ENCODE measurements around the gene SMARCAL1. TPM values are rescaled to one million over a fixed set of nuclear protein-coding genes. Genes with fewer than 3 reads are reported as not detected.

Gene SMARCAL1
- total and polyA plus RNA-seq, 9 of the 15 experiments (the other 6 are each of a cell fraction or from before 2014, with no cell fraction given) = 8.2 to 27.9 (median 12.4) TPM

DNA sequence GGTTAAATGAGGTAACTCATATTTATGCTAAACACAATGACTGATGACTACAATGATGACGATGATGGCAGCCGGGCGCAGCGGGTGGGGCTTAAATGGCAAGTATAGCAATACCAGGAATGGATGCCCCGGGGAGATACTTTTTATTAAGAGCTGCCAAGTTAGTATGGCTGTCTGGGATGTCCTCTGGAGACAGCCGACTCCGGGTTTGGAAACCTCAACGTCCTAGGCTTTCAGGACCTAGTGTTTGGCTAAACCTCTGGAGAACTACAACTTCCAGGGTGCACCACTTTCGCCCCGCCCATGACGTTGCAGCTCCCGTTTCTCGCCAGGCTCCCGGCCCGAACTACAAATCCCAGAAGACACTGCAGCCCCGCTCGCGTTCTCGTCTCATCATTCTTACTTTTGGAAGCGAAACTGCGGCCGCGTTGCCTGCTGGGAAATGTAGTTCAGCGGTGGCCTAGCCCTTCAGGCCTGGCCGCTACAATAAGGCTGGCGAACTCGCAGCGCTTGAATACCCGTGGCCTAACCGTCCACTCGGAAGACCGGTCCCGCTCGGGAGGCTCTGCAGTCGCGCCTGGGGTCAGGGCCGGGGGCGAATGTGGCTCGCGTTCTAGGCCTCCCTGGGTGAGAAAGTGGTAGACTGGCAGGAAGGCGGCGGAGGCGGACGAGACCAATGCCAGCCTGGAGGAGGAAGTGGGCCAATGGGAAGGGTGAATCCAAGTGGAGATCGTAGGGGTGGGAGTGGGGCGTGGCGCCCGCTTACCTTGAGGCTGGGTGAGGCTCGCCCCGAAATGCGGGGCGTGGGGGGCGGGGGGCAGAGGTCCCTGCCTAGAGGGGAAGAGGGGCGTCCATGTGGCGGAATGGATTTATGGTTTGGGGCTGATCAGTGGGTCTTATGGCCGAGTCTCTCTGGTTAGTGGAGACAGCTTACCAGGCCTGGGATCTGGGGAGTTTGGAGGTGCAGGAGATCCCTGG, at the start of gene SMARCAL1 (continued):
- peak in 2 of 3 experiments; percentile 40 for TF ChIP-seq YY1 (IDR thresholded peaks at IDR 0.05; ENCODE audit: borderline replicate concordance in 1 of 3, control insufficient read depth in 1 of 3, extremely low read depth in 1 of 3, insufficient read depth in 3 of 3, insufficient read length in 1 of 3, insufficient replicate concordance in 2 of 3, low read depth in 1 of 3, low read length in 2 of 3)
- TF ChIP-seq POLR2A (conservative IDR thresholded peaks at IDR 0.05) = peak; percentile 79
- TF ChIP-seq, protein P1, sequence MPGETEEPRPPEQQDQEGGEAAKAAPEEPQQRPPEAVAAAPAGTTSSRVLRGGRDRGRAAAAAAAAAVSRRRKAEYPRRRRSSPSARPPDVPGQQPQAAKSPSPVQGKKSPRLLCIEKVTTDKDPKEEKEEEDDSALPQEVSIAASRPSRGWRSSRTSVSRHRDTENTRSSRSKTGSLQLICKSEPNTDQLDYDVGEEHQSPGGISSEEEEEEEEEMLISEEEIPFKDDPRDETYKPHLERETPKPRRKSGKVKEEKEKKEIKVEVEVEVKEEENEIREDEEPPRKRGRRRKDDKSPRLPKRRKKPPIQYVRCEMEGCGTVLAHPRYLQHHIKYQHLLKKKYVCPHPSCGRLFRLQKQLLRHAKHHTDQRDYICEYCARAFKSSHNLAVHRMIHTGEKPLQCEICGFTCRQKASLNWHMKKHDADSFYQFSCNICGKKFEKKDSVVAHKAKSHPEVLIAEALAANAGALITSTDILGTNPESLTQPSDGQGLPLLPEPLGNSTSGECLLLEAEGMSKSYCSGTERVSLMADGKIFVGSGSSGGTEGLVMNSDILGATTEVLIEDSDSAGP (CRISPR knock-in tag; IDR thresholded peaks at IDR 0.05) = no peak
- TF ChIP-seq TEAD1 (CRISPR knock-in tag; IDR thresholded peaks at IDR 0.05) = peak in 1 of 2 experiments; percentile 45; a peak in 1 of 4 replicates
- TF ChIP-seq, protein P2, sequence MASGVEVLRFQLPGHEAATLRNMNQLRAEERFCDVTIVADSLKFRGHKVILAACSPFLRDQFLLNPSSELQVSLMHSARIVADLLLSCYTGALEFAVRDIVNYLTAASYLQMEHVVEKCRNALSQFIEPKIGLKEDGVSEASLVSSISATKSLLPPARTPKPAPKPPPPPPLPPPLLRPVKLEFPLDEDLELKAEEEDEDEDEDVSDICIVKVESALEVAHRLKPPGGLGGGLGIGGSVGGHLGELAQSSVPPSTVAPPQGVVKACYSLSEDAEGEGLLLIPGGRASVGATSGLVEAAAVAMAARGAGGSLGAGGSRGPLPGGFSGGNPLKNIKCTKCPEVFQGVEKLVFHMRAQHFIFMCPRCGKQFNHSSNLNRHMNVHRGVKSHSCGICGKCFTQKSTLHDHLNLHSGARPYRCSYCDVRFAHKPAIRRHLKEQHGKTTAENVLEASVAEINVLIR (CRISPR knock-in tag; IDR thresholded peaks at IDR 0.05) = peak; percentile 70
- TF ChIP-seq, protein P3, sequence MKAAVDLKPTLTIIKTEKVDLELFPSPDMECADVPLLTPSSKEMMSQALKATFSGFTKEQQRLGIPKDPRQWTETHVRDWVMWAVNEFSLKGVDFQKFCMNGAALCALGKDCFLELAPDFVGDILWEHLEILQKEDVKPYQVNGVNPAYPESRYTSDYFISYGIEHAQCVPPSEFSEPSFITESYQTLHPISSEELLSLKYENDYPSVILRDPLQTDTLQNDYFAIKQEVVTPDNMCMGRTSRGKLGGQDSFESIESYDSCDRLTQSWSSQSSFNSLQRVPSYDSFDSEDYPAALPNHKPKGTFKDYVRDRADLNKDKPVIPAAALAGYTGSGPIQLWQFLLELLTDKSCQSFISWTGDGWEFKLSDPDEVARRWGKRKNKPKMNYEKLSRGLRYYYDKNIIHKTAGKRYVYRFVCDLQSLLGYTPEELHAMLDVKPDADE (conservative IDR thresholded peaks at IDR 0.05; ENCODE audit: control insufficient read depth, low read depth, low read length) = peak; percentile 97
- TF ChIP-seq, protein P4, sequence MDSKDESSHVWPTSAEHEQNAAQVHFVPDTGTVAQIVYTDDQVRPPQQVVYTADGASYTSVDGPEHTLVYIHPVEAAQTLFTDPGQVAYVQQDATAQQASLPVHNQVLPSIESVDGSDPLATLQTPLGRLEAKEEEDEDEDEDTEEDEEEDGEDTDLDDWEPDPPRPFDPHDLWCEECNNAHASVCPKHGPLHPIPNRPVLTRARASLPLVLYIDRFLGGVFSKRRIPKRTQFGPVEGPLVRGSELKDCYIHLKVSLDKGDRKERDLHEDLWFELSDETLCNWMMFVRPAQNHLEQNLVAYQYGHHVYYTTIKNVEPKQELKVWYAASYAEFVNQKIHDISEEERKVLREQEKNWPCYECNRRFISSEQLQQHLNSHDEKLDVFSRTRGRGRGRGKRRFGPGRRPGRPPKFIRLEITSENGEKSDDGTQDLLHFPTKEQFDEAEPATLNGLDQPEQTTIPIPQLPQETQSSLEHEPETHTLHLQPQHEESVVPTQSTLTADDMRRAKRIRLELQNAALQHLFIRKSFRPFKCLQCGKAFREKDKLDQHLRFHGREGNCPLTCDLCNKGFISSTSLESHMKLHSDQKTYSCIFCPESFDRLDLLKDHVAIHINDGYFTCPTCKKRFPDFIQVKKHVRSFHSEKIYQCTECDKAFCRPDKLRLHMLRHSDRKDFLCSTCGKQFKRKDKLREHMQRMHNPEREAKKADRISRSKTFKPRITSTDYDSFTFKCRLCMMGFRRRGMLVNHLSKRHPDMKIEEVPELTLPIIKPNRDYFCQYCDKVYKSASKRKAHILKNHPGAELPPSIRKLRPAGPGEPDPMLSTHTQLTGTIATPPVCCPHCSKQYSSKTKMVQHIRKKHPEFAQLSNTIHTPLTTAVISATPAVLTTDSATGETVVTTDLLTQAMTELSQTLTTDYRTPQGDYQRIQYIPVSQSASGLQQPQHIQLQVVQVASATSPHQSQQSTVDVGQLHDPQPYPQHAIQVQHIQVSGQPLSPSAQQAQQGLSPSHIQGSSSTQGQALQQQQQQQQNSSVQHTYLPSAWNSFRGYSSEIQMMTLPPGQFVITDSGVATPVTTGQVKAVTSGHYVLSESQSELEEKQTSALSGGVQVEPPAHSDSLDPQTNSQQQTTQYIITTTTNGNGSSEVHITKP (IDR thresholded peaks at IDR 0.05; ENCODE audit: partially characterized antibody) = peak; percentile 99
- TF ChIP-seq MAFK (IDR thresholded peaks at IDR 0.05; ENCODE audit: low read length) = no peak
- peak; percentile 44; the same call in 1 of the 2 replicates for TF ChIP-seq KAT7 (CRISPR knock-in tag; IDR thresholded peaks at IDR 0.05; ENCODE audit: borderline replicate concordance)
- TF ChIP-seq ZEB2 (IDR thresholded peaks at IDR 0.05) = 0 out of 2 replicates have a peak, but pooled peaks have one; percentile 23
- TF ChIP-seq ELF1 (tag; IDR thresholded peaks at IDR 0.05) = peak; percentile 53
- TF ChIP-seq XRCC5 (IDR thresholded peaks at IDR 0.05; ENCODE audit: low read depth, low read length) = no peak
- TF ChIP-seq NBN (IDR thresholded peaks at IDR 0.05; ENCODE audit: low read depth) = no peak
- no peak for TF ChIP-seq ZNF24 (IDR thresholded peaks at IDR 0.05)
- TF ChIP-seq, protein P5, sequence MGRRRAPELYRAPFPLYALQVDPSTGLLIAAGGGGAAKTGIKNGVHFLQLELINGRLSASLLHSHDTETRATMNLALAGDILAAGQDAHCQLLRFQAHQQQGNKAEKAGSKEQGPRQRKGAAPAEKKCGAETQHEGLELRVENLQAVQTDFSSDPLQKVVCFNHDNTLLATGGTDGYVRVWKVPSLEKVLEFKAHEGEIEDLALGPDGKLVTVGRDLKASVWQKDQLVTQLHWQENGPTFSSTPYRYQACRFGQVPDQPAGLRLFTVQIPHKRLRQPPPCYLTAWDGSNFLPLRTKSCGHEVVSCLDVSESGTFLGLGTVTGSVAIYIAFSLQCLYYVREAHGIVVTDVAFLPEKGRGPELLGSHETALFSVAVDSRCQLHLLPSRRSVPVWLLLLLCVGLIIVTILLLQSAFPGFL (CRISPR knock-in tag; IDR thresholded peaks at IDR 0.05) = no peak

All from K562 (cell line).